NCI-H1694 treated with DMSO at 0.1 percent for 48 hours (cell line): Measurements from ENCODE around the gene TK1.
A peak's percentile ranks its signal among the peaks of the same experiment; 100 is the strongest.

Experiments
- DNase-seq: peaks from one replicate; lab custom pipeline; 2025; lab: John Stamatoyannopoulos, UW

Gene TK1

DNA sequence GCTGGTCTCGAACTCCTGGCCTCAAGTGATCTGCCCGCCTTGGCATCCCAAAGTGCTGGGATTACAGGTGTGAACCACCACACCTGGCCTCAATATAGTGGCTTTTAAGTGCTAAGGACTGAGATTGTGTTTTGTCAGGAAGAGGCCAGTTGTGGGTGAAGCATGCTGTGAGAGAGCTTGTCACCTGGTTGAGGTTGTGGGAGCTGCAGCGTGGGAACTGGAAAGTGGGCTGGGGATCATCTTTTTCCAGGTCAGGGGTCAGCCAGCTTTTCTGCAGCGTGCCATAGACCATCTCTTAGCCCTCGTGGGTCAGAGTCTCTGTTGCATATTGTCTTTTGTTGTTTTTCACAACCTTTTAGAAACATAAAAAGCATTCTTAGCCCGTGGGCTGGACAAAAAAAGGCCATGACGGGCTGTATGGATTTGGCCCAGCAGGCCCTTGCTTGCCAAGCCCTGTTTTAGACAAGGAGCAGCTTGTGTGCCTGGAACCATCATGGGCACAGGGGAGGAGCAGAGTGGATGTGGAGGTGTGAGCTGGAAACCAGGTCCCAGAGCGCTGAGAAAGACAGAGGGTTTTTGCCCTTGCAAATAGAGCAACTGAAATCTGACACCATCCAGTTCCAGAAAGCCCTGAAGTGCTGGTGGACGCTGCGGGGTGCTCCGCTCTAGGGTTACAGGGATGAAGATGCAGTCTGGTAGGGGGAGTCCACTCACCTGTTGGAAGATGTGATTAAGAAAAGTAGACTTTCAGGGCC lies 32.7 kb upstream of the TK1 start:
- no peak for DNase-seq

DNA sequence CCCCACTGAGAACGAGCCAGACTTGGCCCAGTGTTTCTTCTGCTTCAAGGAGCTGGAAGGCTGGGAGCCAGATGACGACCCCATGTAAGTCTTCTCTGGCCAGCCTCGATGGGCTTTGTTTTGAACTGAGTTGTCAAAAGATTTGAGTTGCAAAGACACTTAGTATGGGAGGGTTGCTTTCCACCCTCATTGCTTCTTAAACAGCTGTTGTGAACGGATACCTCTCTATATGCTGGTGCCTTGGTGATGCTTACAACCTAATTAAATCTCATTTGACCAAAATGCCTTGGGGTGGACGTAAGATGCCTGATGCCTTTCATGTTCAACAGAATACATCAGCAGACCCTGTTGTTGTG lies 27.8 kb upstream of the TK1 start:
- no peak for DNase-seq

DNA sequence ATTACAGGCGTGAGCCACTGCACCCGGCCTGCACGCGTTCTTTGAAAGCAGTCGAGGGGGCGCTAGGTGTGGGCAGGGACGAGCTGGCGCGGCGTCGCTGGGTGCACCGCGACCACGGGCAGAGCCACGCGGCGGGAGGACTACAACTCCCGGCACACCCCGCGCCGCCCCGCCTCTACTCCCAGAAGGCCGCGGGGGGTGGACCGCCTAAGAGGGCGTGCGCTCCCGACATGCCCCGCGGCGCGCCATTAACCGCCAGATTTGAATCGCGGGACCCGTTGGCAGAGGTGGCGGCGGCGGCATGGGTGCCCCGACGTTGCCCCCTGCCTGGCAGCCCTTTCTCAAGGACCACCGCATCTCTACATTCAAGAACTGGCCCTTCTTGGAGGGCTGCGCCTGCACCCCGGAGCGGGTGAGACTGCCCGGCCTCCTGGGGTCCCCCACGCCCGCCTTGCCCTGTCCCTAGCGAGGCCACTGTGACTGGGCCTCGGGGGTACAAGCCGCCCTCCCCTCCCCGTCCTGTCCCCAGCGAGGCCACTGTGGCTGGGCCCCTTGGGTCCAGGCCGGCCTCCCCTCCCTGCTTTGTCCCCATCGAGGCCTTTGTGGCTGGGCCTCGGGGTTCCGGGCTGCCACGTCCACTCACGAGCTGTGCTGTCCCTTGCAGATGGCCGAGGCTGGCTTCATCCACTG lies 27.3 kb upstream of the TK1 start, which contains the start of gene BIRC5:
BIRC5 (plus strand) TSS at position 238 of the 690 bp plus-strand sequence; CDS start at position 302, 64 bp downstream.
- peak; percentile 89 for DNase-seq

DNA sequence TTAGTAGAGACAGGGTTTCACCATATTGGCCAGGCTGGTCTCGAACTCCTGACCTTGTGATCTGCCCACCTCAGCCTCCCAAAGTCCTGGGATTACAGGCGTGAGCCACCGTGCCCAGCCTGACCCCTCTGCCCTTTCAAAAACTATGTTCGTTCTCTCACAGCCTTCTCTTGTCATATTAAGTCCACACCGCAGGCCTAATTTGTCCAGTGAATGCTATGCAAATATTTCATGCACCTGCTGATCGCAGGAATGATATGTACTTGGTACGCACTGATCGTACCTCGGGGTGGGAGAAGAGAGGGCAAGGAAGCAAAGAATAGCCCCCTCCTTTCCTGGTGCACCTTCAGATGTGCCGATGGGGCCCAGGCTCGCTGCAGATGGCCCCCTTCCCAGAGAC lies 24.2 kb upstream of the TK1 start:
- DNase-seq = no peak

DNA sequence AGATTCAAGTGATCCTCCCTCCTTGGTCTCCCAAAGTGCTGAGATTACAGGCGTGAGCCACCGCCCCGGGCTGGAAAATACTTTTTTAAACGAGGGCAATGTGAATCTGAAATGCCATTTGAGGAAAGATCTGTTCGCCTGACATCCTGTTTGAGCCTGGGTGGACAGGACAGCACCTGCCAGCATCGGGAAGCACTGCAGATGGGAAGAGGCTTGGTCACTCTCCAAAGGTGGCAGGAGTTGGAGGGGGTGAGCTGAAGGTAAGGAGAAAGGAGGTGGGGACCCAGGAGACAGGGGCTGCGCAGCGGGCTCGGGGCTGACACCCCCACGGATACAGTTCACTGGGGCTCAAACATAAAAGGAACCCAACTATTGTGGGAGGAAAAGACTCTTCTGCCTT lies 23.3 kb upstream of the TK1 start:
- DNase-seq = no peak

DNA sequence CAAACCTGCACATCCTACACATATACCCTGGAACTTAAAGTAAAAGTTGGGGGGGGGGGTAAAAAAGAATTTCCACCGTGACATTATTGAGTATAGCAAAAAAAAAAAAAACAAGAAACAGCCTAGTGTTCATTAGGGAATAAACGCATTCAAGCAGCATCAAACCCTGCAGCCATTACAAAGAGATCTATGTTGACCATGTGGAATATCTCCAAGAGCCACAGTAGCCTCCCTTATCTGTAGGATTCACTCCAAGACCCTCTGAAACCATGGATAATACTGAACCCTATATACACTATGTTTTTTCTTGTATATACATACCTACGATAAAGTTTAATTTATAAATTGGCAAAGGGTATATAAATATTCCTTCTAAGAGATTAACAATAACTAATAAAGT lies 21.6 kb upstream of the TK1 start:
- no peak for DNase-seq

DNA sequence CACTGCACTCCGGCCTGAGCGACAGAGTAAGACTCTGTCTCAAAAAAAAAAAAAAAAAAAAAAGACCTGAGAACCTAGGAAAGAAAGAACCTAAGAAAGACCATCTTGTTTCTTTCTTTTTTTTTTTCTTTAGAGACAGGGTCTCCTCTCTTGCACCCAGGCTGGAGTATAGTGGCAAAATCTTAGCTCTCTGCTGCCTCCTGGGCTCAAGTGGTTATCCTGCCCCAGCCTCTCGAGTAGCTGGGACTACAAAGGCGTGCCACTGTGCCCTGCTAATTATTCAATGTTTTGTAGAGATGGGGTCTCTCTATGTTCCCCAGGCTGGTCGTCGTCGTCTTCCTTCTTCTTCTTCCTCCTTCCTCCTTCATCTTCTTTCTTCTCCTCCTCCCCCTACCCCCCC lies 19.4 kb upstream of the TK1 start:
- no peak for DNase-seq

DNA sequence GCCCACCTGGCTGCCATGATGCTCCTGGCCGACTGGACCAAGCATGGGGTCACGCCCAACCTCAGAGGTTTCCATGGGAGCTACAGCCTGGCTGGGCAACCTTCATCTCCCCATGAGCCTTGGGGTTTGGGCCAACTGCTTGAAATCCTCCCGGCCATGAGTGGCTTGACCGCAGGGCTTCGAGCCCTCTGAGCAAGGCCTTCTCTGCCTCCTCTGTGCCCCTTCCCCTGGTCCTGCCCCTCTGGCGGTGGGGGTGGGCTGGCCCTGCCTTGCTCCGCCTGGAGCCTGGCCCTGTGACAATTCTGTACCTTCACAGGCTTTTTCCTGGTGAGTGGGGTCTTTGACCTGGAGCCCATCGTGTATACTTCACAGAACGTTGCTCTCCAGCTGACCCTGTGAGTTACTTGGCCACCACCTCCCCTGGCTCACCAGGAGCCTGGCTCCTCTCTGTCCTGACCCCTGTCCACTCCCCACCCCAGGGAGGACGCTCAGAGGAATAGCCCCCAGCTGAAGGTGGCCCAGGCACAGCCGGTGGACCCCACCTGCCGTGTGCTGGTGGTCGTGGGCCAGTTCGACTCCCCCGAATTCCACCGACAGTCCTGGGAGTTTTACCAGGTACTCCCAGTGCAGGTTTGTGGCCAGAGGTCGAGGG lies 18.4 kb upstream of the TK1 start:
- DNase-seq = no peak

DNA sequence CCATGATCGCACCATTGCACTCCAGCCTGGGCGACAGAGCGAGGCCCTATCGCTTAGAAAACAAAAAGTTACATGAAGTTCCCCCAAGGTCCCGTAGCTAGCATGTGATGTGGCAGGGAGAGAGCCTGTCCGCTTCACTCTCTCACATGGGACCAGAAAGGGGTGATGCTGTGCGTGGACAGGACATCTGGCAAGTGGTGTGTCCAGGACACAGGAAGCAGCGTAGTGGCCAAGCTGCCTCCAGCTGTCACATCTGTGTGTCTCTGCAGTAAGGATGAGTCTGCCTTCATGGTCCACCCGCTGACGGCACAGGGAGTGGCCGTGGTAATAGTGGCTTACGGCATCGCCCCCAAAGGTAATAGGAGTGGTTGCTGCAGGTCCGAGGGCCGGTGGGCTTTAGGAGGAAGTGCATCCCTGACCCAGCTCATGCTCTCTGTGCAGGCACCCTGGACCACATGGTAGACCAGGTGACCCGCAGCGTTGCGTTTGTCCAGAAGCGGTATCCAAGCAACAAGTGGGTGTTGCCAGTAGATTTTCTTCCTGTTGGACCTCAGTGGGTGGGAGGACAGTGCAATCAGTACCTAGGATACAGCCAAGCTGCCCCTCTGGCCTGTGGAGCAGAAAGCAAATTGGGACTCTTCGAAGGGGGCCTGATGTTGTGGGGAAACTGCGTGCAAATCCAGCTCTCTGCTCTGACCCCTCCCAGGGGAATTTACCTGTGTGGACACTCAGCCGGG lies 17.7 kb upstream of the TK1 start:
- no peak for DNase-seq

DNA sequence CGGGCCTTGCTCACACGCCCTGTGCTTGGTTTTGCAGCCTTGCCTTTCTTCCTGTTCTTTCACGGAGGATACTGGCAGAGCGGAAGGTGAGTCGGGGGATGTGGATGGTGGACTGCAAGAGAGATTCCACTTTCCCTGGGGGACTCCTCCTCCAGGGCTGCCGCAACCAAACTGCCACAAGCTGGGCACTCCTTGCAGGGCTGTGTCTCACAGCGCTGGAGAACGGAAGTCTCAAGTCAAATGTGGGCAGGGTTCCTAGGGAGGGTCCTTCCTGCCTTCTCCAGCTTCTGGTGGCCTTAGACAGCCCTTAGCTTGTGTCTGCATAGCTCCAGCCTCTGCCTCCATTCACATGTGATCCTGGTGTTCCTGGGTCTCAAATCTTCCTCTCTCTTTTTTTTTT lies 15.8 kb upstream of the TK1 start:
- no peak for DNase-seq

DNA sequence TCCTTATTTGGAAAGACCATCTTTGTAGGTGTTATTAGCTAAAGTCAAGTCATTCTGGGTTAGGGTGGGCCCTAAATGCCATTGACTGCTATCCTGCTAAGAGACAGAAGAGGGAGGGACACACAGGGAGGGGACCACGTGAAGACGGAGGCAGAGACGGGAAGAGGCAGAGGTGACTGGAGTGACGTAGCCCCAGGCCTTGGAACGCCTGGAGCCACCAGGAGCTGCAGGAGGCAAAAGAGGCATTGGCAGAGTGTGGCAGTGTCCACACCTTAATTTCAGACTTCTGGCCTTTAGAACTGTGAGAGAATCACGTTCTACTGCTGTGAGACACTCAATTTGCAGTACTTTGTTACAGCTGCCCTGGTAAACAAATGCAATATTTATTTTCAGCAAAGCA lies 13.6 kb upstream of the TK1 start:
- DNase-seq = no peak

DNA sequence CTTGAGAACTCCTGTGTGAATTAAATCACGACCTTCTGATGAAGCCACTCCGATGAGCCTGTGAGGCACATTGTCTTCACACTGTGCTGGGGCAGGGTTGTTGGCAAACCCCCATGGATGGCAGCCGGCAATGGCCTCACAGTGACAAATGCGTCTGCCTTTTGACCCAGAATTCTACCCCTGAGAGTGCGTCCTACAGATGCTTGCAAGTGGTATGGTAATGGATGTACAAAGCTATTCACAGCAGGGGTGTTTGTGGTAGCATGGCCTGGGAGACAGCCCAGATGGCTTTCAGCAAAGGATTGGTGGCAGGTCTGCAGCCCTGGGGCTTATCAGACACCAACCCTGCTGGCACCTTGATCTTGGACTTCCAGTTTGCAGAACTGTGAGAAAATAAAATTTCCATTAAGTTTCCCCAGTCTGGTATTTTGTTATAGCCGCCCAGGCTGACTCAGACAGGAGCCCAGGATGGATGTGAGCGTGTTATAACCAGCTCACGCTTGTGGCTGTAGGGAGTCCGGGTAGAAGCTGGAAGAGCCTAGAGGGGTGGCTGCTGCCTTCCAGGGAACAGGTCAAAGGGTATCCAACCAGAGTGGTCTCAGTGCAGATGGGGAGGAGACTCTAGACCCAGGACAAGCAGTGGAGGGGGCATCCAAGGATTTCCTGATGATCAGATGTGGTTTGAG lies 10.4 kb upstream of the TK1 start:
- DNase-seq = no peak

DNA sequence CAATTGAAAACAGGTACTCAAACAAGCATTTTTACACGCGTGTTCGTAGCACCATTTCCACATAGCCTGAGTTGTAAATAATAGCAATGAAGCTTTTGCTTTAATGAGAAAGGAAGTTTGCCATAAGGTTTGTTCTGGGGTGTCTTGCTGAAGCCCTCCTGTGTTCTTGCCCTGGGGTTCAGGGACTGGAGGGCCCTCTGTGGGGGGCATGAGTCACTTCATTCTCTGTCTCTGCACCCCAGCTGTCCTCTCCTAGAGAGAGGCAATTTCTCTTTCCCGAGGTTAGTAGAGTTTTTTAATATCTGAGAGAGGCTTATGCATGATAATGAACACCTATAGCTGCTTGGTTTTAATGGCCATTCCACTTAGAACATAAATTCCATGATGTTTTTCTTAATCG lies 9.9 kb upstream of the TK1 start:
- no peak for DNase-seq

DNA sequence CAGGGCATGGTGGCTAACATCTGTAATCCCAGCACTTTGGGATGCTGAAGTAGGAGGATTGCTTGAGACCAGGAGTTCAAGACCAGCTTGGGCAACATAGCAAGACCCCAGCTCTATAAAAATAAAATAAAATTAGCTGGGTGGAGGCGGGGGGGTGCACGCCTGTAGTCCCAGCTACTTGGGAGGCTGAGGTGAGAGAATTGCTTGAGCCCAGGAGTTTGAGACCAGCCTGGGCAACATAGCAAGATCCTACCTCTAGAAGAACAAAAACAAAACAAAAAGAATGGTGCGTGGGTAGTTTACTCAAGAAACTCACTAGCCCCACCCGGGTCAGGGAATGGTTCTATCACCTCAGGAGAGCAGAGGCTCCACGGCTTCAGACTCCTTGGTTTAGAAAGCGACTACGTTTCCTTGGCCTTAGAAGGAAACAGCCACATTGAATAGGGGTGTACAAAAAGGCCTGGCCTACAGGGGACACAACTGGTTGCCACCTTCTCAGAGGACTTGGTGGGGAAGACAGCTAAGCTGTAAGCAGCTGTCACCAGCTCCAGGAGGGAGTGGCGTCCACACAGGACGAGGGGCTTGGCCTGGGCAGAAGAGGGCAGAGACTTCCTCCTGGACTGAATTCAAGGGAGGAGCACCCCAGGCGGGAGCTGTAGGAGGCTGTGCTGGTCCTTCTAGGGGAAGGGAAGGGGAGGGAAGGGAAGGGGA lies 716 bp downstream of the TK1 start:
- DNase-seq = no peak

DNA sequence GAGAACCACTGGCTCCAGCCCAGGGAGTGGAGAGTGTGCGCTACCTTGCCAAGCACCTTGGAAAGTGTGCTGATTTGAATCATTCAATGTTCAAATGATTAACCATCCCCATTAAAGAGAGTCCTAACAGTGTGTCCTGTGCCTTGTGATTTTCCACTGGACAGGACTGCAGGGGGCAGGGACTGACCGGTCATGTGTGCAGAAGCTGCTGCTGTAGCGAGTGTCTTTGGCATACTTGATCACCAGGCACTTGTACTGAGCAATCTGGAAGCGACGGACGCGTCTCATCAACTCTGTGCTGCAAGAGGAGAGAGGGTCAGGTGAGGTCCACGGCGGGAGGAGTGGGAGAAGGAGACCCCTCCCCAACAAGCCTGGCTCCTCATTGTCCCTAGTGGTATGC lies 2.0 kb downstream of the TK1 start:
- no peak for DNase-seq

DNA sequence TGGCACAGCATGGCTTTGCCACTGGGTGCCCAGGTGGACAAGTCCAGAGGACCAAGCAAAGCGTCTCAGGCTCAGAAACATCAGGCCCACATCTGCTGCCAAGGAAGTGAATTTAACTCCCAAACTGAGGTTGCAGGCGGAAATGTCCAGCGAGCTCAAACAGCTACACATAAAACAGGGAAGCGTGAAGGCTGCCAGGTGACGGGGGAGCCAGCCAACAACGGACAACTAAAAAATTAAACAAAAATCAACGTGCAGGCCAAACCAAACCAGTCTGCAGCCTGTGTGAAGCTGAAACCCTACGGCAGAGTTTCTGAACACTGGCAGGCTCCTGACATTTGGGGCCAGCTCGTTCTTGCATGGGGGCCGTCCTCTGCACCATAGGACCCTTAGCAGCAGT lies 2.5 kb downstream of the TK1 start:
- no peak for DNase-seq

DNA sequence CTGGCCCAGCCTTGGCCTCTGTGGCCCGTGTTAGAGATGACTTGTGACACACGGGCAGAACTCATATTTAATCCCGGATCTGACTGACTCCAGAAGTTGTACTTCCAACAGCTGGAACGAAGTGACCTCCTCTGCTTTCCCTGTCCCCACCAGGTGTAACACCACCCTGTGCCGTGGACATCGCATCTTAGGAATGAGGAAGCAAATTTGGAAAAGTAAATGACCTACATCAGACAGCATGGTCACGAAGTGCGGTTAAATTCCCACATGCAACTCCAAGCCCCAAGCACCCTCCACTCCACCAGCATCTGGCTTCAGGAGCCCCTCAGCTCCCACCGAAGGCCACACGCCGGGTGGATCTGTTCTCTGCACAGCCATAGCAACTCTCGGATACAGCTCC lies 2.9 kb downstream of the TK1 start:
- no peak for DNase-seq

DNA sequence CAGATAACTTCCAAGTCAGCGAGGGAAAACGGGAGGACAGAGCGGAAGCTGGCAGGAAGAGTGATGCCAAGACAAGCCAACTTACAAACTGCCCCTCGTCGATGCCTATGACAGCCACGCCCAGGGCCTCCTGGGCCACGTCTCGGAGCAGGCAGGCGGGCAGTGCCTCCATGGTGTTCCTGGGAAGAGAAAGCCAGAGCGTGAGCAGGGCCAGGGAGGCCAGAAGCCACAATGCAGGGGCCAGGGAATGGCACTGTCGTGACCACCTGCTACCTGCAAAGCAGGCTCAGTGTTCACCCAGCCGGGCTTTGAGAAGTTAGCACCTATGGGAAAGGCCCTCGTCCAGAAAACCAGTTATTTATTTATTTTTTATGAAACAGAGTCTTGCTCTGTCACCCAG lies 4.3 kb downstream of the TK1 start:
- DNase-seq = no peak

DNA sequence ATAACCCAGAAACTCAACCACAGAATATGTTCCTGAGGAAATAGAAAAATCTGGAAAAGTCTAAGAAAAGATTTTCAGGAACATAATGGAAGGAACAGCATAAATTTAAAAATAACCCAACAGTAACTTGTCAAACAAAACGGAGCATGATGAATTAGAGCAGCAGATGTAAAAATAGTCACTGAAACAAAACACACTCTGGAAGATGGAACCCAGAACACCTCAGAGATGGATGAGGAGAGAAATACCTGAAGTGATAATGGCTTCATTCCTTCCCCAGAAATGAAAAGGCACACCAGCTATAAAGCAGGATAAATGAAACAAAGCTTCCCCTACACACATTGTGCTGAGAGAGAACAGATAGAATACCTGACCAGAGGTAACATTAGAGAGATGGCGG lies 6.3 kb downstream of the TK1 start:
- no peak for DNase-seq

DNA sequence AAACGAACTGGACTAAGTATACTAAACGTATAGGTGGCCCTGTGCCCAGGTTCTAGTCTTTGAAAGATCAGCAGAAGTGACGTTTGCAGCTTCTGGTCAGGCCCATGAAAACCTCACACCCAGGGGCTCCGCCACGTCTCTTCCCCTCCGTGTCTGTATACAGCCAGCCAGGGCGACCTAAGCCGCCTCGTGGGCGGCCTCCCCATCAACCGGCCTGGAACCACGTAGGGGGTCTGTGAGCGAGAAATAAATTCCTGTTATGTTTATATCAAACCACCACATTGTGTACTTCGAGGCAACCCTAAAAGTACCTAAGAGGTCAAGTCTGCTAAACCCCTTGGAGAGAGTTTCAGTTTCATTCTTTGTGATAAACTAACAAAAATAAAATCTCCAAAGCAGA lies 6.8 kb downstream of the TK1 start:
- DNase-seq = no peak

DNA sequence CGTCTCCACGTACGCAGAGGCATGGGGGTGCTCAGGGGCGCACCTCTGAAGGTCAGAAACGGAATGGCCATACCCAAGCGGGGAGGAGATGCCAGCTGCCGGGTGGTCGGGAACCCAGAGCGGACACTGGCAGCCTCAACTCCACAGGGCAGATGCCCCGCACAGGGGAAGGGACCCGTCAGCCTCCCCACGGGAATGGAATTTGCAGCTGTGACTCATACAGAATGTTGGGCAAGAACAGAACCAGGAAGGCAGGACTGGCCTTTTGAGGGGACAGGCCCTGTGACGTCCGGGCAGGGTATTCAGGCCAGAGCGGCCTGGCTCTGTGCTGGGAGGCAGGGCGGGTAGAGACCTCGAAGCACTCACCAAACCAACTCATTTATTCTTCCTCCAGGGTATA lies 7.5 kb downstream of the TK1 start:
- no peak for DNase-seq
